K562 (cell line): ENCODE results near the gene MADD. TPM values are rescaled to one million over a fixed set of nuclear protein-coding genes. Genes with fewer than 3 reads are reported as not detected.

Source experiments
- ASH1L ChIP-seq: fragments of 450-650 bp; IDR thresholded peaks from 2 replicates; pipeline ENCODE4 v1.6.1; 2018; ENCODE audit warnings: borderline replicate concordance, mild to moderate bottlenecking, low read depth; ENCODE audit not compliant: partially characterized antibody
- BCOR ChIP-seq: fragments of 450-650 bp; IDR thresholded peaks from 2 replicates; pipeline ENCODE4 v1.6.1; 2016
- CBX3 ChIP-seq, 2 experiments: IDR thresholded peaks; 1 replicate in 1 of 2; 2 replicates in 1 of 2; pipeline ENCODE4 v1.6.1; 2012; ENCODE audit warnings: inconsistent platforms in 2 of 2, low read length in 2 of 2, borderline replicate concordance in 1 of 2, control low read depth in 1 of 2
- DPF2 ChIP-seq: fragments of 450-650 bp; IDR thresholded peaks from 2 replicates; pipeline ENCODE4 v1.6.1; 2016
- ERF ChIP-seq: fragments of 450-650 bp; formaldehyde crosslinking; IDR thresholded peaks from 2 replicates; pipeline ENCODE4 v1.4.0; 2020; ENCODE audit warnings: mild to moderate bottlenecking, mixed read lengths
- ESRRB ChIP-seq: fragments of 250-450 bp; sonication (Bioruptor Pico); IDR thresholded peaks from 2 replicates; pipeline ENCODE4 v1.5.0; 2020; ENCODE audit warnings: mild to moderate bottlenecking, moderate library complexity, borderline replicate concordance
- FOS ChIP-seq: IDR thresholded peaks from 3 replicates; pipeline ENCODE4 v1.6.1; 2011; ENCODE audit not compliant: insufficient read length; ENCODE audit errors: extremely low read depth
- IRF2 ChIP-seq: sonication (generic); formaldehyde crosslinking; IDR thresholded peaks from 2 replicates; pipeline ENCODE4 v1.8.1; 2022; ENCODE audit warnings: mild to moderate bottlenecking, missing genetic modification reagents
- KDM4B ChIP-seq, 2 experiments: fragments of 450-650 bp in 1 of 2; sonication (generic) in 1 of 2; IDR thresholded peaks; 2 replicates each; pipeline ENCODE4 v1.6.1; 2016 to 2017; ENCODE audit warnings: borderline replicate concordance in 2 of 2, antibody characterized with exemption in 1 of 2, low read depth in 1 of 2, mild to moderate bottlenecking in 1 of 2
- MAZ ChIP-seq, 2 experiments: fragments of 450-650 bp in 1 of 2; sonication (generic) in 1 of 2; formaldehyde crosslinking; IDR thresholded peaks in 1 of 2; conservative IDR thresholded peaks in 1 of 2; 2 replicates each; pipeline versions ENCODE4 v1.4.0 to v1.5.0; 2020; ENCODE audit warnings: mild to moderate bottlenecking in 1 of 2, missing genetic modification reagents in 1 of 2
- NCOA2 ChIP-seq, 2 experiments: fragments of 450-650 bp; IDR thresholded peaks; 2 replicates each; pipeline ENCODE4 v1.6.1; 2018; ENCODE audit warnings: mild to moderate bottlenecking in 2 of 2, moderate library complexity in 1 of 2; ENCODE audit not compliant: partially characterized antibody in 2 of 2
- NEUROD1 ChIP-seq: fragments of 150-350 bp; IDR thresholded peaks from 2 replicates; pipeline ENCODE4 v1.6.1; 2014; ENCODE audit warnings: borderline replicate concordance, low read length, low read depth; ENCODE audit not compliant: partially characterized antibody
- PHB2 ChIP-seq: fragments of 450-650 bp; IDR thresholded peaks from 2 replicates; pipeline ENCODE4 v1.6.1; 2017; ENCODE audit warnings: low read depth
- POLR2B ChIP-seq: fragments of 450-650 bp; IDR thresholded peaks from 2 replicates; pipeline ENCODE4 v1.6.1; 2018; ENCODE audit warnings: low read depth; ENCODE audit not compliant: partially characterized antibody
- SMARCA5 ChIP-seq: fragments of 450-650 bp; IDR thresholded peaks from 2 replicates; pipeline ENCODE4 v1.6.1; 2016
- SP2 ChIP-seq: IDR thresholded peaks from 2 replicates; pipeline ENCODE4 v1.6.1; 2011; ENCODE audit warnings: mild to moderate bottlenecking, low read depth, low read length, moderate library complexity; ENCODE audit not compliant: poor library complexity, severe bottlenecking; ENCODE audit errors: extremely low read depth
- SPI1 ChIP-seq: IDR thresholded peaks from 2 replicates; pipeline ENCODE4 v1.6.1; 2011; ENCODE audit warnings: low read depth, low read length, control low read depth, borderline replicate concordance
- TEAD4 ChIP-seq, 2 experiments: sonication (generic) in 1 of 2; formaldehyde crosslinking in 1 of 2; IDR thresholded peaks; 2 replicates each; pipeline versions ENCODE4 v1.6.1 to v1.8.0; 2012 to 2022; ENCODE audit warnings: borderline replicate concordance in 1 of 2, inconsistent platforms in 1 of 2, low read length in 1 of 2, mild to moderate bottlenecking in 1 of 2, missing genetic modification reagents in 1 of 2
- U2AF1 ChIP-seq: fragments of 200-400 bp; formaldehyde crosslinking; optimal IDR thresholded peaks from 2 replicates; pipeline ENCODE3; 2017; ENCODE audit warnings: mild to moderate bottlenecking, low read depth, low read length, moderate library complexity
- ZC3H8 ChIP-seq: fragments of 450-650 bp; IDR thresholded peaks from 2 replicates; pipeline ENCODE4 v1.6.1; 2017
- ZFP30 ChIP-seq: fragments of 250-450 bp; sonication (Bioruptor Pico); IDR thresholded peaks from 2 replicates; pipeline ENCODE4 v1.8.0; 2022; ENCODE audit warnings: moderate library complexity, mild to moderate bottlenecking, inconsistent platforms, borderline replicate concordance
- ZNF316 ChIP-seq: fragments of 450-650 bp; IDR thresholded peaks from 2 replicates; pipeline ENCODE4 v1.6.1; 2016
- ZNF324 ChIP-seq: fragments of 250-450 bp; sonication (Bioruptor Pico); IDR thresholded peaks from 2 replicates; pipeline ENCODE4 v1.4.0; 2020; ENCODE audit warnings: mild to moderate bottlenecking
- ZNF644 ChIP-seq: fragments of 200-800 bp; sonication (Bioruptor generic); IDR thresholded peaks from 2 replicates; pipeline ENCODE4 v1.6.1; 2016; ENCODE audit warnings: low read depth, missing genetic modification characterization, missing compliant biosample characterization
- polyA plus RNA-seq, 8 experiments: library from polyadenylated mRNA; depleted of rRNA in 4 of 8; stranded (reverse) in 5 of 8; unstranded in 3 of 8; fragments of >200 nt; fragmentation: Nextera tagmentation in 2 of 8; fragmentation: Illumina TruSeq in 1 of 8; extraction: Ambion mirVana in 2 of 8; extraction: Trizol in 1 of 8; gene quantifications; 2 replicates each; pipeline versions ENCODE4 v1.2.1 to v1.2.3, GENCODE V29; 2011 to 2014; ENCODE audit warnings: inconsistent platforms in 1 of 8, missing spikeins in 1 of 8
- total RNA-seq, 7 experiments: library from RNA; depleted of rRNA in 6 of 7; stranded (reverse); fragments of >200 nt in 6 of 7; fragmentation: Illumina TruSeq in 2 of 7; extraction: Trizol in 2 of 7; gene quantifications; 2 replicates each; pipeline versions ENCODE4 v1.2.1 to v1.2.3, GENCODE V29; 2011 to 2021; ENCODE audit warnings: low replicate concordance in 1 of 7
- TF ChIP-seq, protein P1 (sequence below): fragments of 250-450 bp; sonication (Bioruptor Pico); IDR thresholded peaks from 2 replicates; pipeline ENCODE4 v1.8.0; 2022; ENCODE audit warnings: inconsistent platforms, mild to moderate bottlenecking, moderate library complexity, borderline replicate concordance
- TF ChIP-seq, protein P2 (sequence below): fragments of 250-450 bp; sonication (Bioruptor Pico); IDR thresholded peaks from 2 replicates; pipeline ENCODE4 v1.4.0; 2020; ENCODE audit warnings: mild to moderate bottlenecking, moderate library complexity

MADD gene
- total and polyA plus RNA-seq, 9 of the 15 experiments (the other 6 are each of a cell fraction or from before 2014, with no cell fraction given): 0.68 to 57.6 (median 33.6) TPM

DNA sequence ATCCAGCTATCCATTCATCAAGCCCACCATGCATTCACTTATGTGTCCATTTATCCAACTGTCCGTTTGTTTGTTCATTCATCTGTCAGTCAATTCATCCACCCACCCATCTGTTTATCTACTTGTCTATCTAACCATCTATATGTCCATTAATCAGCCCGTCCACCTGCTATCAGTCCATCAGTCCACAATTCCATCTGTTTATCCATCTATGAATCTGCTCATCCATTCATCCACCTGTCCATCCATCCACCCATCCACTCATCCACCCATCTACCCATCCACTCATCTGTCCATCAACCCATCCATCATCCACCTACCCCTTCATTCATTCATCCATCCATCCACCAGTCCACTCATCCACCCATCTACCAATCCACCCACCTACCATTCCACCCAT, 109.4 kb downstream of the MADD start (continued):
- no peak for TF ChIP-seq NCOA2 (IDR thresholded peaks at IDR 0.05; ENCODE audit: partially characterized antibody in 2 of 2)
- no peak for TF ChIP-seq ESRRB (CRISPR knock-in tag)
- no peak for TF ChIP-seq ZFP30 (CRISPR knock-in tag)
- TF ChIP-seq ZC3H8: no peak
- no peak for TF ChIP-seq BCOR
- no peak for TF ChIP-seq ERF
- TF ChIP-seq FOS: no peak
- TF ChIP-seq, protein P1, sequence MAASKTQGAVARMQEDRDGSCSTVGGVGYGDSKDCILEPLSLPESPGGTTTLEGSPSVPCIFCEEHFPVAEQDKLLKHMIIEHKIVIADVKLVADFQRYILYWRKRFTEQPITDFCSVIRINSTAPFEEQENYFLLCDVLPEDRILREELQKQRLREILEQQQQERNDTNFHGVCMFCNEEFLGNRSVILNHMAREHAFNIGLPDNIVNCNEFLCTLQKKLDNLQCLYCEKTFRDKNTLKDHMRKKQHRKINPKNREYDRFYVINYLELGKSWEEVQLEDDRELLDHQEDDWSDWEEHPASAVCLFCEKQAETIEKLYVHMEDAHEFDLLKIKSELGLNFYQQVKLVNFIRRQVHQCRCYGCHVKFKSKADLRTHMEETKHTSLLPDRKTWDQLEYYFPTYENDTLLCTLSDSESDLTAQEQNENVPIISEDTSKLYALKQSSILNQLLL (CRISPR knock-in tag): no peak
- TF ChIP-seq ZNF324 (CRISPR knock-in tag): no peak
- TF ChIP-seq ASH1L: no peak
- TF ChIP-seq MAZ (CRISPR knock-in tag; conservative IDR thresholded peaks at IDR 0.05 in 1 of 2, IDR thresholded peaks at IDR 0.05 in 1 of 2): no peak
- TF ChIP-seq SPI1: no peak
- TF ChIP-seq KDM4B (IDR thresholded peaks at IDR 0.05; ENCODE audit: borderline replicate concordance in 2 of 2, low read depth in 1 of 2): no peak
- no peak for TF ChIP-seq U2AF1
- TF ChIP-seq POLR2B: peak; percentile 20
- TF ChIP-seq SP2: no peak
- TF ChIP-seq, protein P2, sequence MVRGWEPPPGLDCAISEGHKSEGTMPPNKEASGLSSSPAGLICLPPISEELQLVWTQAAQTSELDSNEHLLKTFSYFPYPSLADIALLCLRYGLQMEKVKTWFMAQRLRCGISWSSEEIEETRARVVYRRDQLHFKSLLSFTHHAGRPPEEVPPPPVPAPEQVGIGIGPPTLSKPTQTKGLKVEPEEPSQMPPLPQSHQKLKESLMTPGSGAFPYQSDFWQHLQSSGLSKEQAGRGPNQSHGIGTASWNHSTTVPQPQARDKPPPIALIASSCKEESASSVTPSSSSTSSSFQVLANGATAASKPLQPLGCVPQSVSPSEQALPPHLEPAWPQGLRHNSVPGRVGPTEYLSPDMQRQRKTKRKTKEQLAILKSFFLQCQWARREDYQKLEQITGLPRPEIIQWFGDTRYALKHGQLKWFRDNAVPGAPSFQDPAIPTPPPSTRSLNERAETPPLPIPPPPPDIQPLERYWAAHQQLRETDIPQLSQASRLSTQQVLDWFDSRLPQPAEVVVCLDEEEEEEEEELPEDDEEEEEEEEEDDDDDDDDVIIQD: no peak
- TF ChIP-seq IRF2 (CRISPR knock-in tag): no peak
- TF ChIP-seq ZNF316: no peak
- TF ChIP-seq SMARCA5: peak; percentile 35; the same call in 1 of the 2 replicates
- TF ChIP-seq ZNF644 (tag): no peak
- no peak for TF ChIP-seq NEUROD1
- TF ChIP-seq CBX3 (IDR thresholded peaks at IDR 0.05; ENCODE audit: borderline replicate concordance in 1 of 2, low read length in 2 of 2): no peak
- TF ChIP-seq DPF2: no peak
- 0 out of 2 replicates have a peak, but pooled peaks have one; percentile 12 for TF ChIP-seq PHB2
- TF ChIP-seq TEAD4 (IDR thresholded peaks at IDR 0.05; ENCODE audit: low read length): no peak
- TF ChIP-seq TEAD4 (CRISPR knock-in tag; IDR thresholded peaks at IDR 0.05; ENCODE audit: borderline replicate concordance): no peak
